Stimulated activated CD8-positive, alpha-beta memory T cell treated with anti-CD3 and anti-CD28 coated beads, Interleukin-4, amount 100 ng/mL, for 4 hours (primary cell): ENCODE results near the gene TRIO.

Source experiments
- DNase-seq, 2 donors: peaks; one replicate each; pipeline ENCODE4 v3.0.0-alpha.2; 2020; ENCODE audit warnings: low read depth in 2 of 2, low spot score in 1 of 2

Gene TRIO

GRCh38 chr5:14503017-14503680 lies 360.0 kb downstream of the TRIO start:
- DNase-seq = no peak

- no peak for DNase-seq
Observed at GRCh38 chr5:14503681-14504331, 360.7 kb downstream of the TRIO start.

GRCh38 chr5:14504332-14504727 lies 361.2 kb downstream of the TRIO start:
- no peak for DNase-seq

GRCh38 chr5:14504816-14505215 lies 361.7 kb downstream of the TRIO start:
- no peak for DNase-seq

- DNase-seq = no peak
Observed at GRCh38 chr5:14505310-14506139, 362.4 kb downstream of the TRIO start.

- no peak for DNase-seq
Observed at GRCh38 chr5:14506140-14506538, 363.0 kb downstream of the TRIO start.

GRCh38 chr5:14506661-14507060 lies 363.5 kb downstream of the TRIO start:
- no peak for DNase-seq

GRCh38 chr5:14507156-14507941 lies 364.2 kb downstream of the TRIO start:
- no peak for DNase-seq

- DNase-seq = no peak
Observed at GRCh38 chr5:14508046-14508445, 364.9 kb downstream of the TRIO start.

GRCh38 chr5:14509556-14509955 lies 366.4 kb downstream of the TRIO start:
- DNase-seq = no peak

GRCh38 chr5:14510156-14510734 lies 367.1 kb downstream of the TRIO start:
- DNase-seq = no peak

- no peak for DNase-seq
Observed at GRCh38 chr5:14510880-14511279, 367.7 kb downstream of the TRIO start.

GRCh38 chr5:14512574-14512973 lies 369.4 kb downstream of the TRIO start:
- no peak for DNase-seq

GRCh38 chr5:14513266-14513665 lies 370.1 kb downstream of the TRIO start:
- no peak for DNase-seq

- no peak for DNase-seq
Observed at GRCh38 chr5:14516901-14517300, 373.8 kb downstream of the TRIO start.

- no peak for DNase-seq
Observed at GRCh38 chr5:14518638-14519037, 375.5 kb downstream of the TRIO start.

GRCh38 chr5:14521748-14522147 lies 378.6 kb downstream of the TRIO start:
- no peak for DNase-seq

- DNase-seq = no peak
Observed at GRCh38 chr5:14522721-14523120, 379.6 kb downstream of the TRIO start.

GRCh38 chr5:14523243-14524034 lies 380.3 kb downstream of the TRIO start:
- no peak for DNase-seq

GRCh38 chr5:14525397-14525796 lies 382.3 kb downstream of the TRIO start:
- no peak for DNase-seq
